ENCODE results near the gene TSPYL2. TPM values are rescaled to one million over a fixed set of nuclear protein-coding genes. Genes with fewer than 3 reads are reported as not detected.

TSPYL2 gene
- total and polyA plus RNA-seq, 2 donors (not counting 1 experiment from before 2014, with no cell fraction given) = 101 to 126 TPM

DNA sequence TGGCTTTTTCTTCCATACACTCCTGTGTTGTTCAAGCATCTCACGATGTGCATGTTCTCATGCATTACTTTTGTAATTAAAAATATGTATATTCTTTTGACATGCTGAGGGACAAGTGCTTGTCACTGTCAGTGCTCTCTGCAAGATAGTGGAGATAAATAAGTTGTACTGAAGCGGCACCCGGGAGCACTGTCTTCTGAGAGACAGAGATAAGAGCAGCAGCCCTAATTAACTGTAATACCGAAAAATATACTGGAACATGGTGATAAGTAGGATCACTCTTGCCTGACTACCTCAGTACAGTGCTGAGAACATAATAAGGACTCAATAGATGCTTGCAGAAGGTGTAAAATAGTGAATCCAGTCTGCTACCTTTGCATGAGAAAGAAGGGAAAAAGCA, 42.9 kb upstream of the TSPYL2 start:
- no peaks in the 10 kb centered on the region for H3K9me3 Mint-ChIP-seq (ENCODE audit: insufficient read depth)
- no peaks in the 10 kb centered on the region for H3K36me3 ChIP-seq (replicated peaks in 1 of 2; ENCODE audit: control extremely low read depth in 1 of 2, control insufficient read depth in 1 of 2, extremely low read depth in 1 of 2, insufficient read depth in 2 of 2, low read length in 1 of 2)
- CTCF ChIA-PET = no interaction called here
- no peaks in the 10 kb centered on the region for H4K20me1 ChIP-seq (ENCODE audit: control insufficient read depth, insufficient read depth, low read length, poor library complexity, severe bottlenecking)
- DNase-seq (no peak), ATAC-seq (ENCODE audit: low read depth) (no peak)
- no peaks in the 10 kb centered on the region for H3K9me3 ChIP-seq (ENCODE audit: control extremely low read depth in 1 of 3, control insufficient read depth in 2 of 3, insufficient read depth in 1 of 3, low read length in 2 of 3)
- no peak overlapping the region for H3K27ac ChIP-seq (ENCODE audit: low read length in 2 of 2)
- peaks cover 0 to 3% (median 0%) of the 10 kb centered on the region in 4 experiments for H3K27me3 ChIP-seq (replicated peaks in 1 of 4; ENCODE audit: control extremely low read depth in 1 of 4, control insufficient read depth in 3 of 4, insufficient read depth in 4 of 4, low read length in 3 of 4)
- POLR2A ChIA-PET = no interaction called here
- no peak overlapping the region for H3K4me3 ChIP-seq (ENCODE audit: control extremely low read depth in 1 of 5, extremely low read depth in 1 of 5, insufficient read depth in 1 of 5, low read depth in 2 of 5, low read length in 4 of 5)
- no peak overlapping the region for H2AFZ ChIP-seq (ENCODE audit: insufficient read depth, low read depth, low read length, poor library complexity, severe bottlenecking)
- WGBS (ENCODE audit: insufficient coverage) = no CpG with 5 or more reads among the region's 4 CpGs
- H3K4me2 ChIP-seq (replicated peaks; ENCODE audit: low read depth, low read length, poor library complexity, severe bottlenecking) = no peak overlapping the region
- H3K4me3 Mint-ChIP-seq = no peak overlapping the region
- H3K27me3 Mint-ChIP-seq = peaks cover 12% of the 10 kb centered on the region
- intact Hi-C loops (cut with micrococcal nuclease) = no loop called here
- no peaks in the 10 kb centered on the region for H3K4me1 ChIP-seq (ENCODE audit: control insufficient read depth in 2 of 2, insufficient read depth in 2 of 2, low read length in 2 of 2)
- no peaks in the 10 kb centered on the region for H3K4me1 Mint-ChIP-seq
- H3K27ac Mint-ChIP-seq = no peak overlapping the region
- H3K9ac ChIP-seq (ENCODE audit: low read length) = no peak overlapping the region
- H3K79me2 ChIP-seq (ENCODE audit: control insufficient read depth, insufficient read depth, low read length) = no peaks in the 10 kb centered on the region
- TF ChIP-seq EZH2 (IDR thresholded peaks at IDR 0.05; ENCODE audit: borderline replicate concordance, insufficient read depth, low read depth, low read length, poor library complexity, severe bottlenecking) = no peak
- no peak for TF ChIP-seq CTCF (IDR thresholded peaks at IDR 0.05)

GRCh38 chrX:53044995-53045394, 37.2 kb upstream of the TSPYL2 start:
- Histone ChIP-seq H2AFZ (ENCODE audit: insufficient read depth, low read depth, low read length, poor library complexity, severe bottlenecking) (no peak overlapping the region), H3K9ac (ENCODE audit: low read length) (no peak overlapping the region), H3K9me3 (ENCODE audit: control extremely low read depth in 1 of 3, control insufficient read depth in 2 of 3, insufficient read depth in 1 of 3, low read length in 2 of 3) (no peaks in the 10 kb centered on the region), H3K4me2 (replicated peaks; ENCODE audit: low read depth, low read length, poor library complexity, severe bottlenecking) (no peak overlapping the region), H3K27me3 (replicated peaks in 1 of 4; ENCODE audit: control extremely low read depth in 1 of 4, control insufficient read depth in 3 of 4, insufficient read depth in 4 of 4, low read length in 3 of 4) (peaks cover 0 to 3% (median 1%) of the 10 kb centered on the region in 4 experiments), H4K20me1 (ENCODE audit: control insufficient read depth, insufficient read depth, low read length, poor library complexity, severe bottlenecking) (no peaks in the 10 kb centered on the region), H3K4me1 (ENCODE audit: control insufficient read depth in 2 of 2, insufficient read depth in 2 of 2, low read length in 2 of 2) (peaks cover 0 to 3% of the 10 kb centered on the region in 2 donors), H3K36me3 (replicated peaks in 1 of 2; ENCODE audit: control extremely low read depth in 1 of 2, control insufficient read depth in 1 of 2, extremely low read depth in 1 of 2, insufficient read depth in 2 of 2, low read length in 1 of 2) (no peaks in the 10 kb centered on the region), H3K79me2 (ENCODE audit: control insufficient read depth, insufficient read depth, low read length) (no peaks in the 10 kb centered on the region), H3K4me3 (ENCODE audit: control extremely low read depth in 1 of 5, extremely low read depth in 1 of 5, insufficient read depth in 1 of 5, low read depth in 2 of 5, low read length in 4 of 5) (no peak overlapping the region), H3K27ac (ENCODE audit: low read length in 2 of 2) (no peak overlapping the region)
- intact Hi-C loops (cut with micrococcal nuclease) = no loop called here
- POLR2A ChIA-PET = no interaction called here
- ATAC-seq (ENCODE audit: low read depth) = no peak
- no peak for DNase-seq
- CTCF ChIA-PET = no interaction called here
- peaks cover 9% of the 10 kb centered on the region for H3K27me3 Mint-ChIP-seq
- H3K4me1 Mint-ChIP-seq = peaks cover 6% of the 10 kb centered on the region
- no peak overlapping the region for H3K27ac Mint-ChIP-seq
- H3K9me3 Mint-ChIP-seq (ENCODE audit: insufficient read depth) = no peaks in the 10 kb centered on the region
- H3K4me3 Mint-ChIP-seq = no peak overlapping the region
- 94% methylated on average over 2 of the region's 5 CpGs for WGBS (ENCODE audit: insufficient coverage)
- no peak for TF ChIP-seq CTCF (IDR thresholded peaks at IDR 0.05)
- no peak for TF ChIP-seq EZH2 (IDR thresholded peaks at IDR 0.05; ENCODE audit: borderline replicate concordance, insufficient read depth, low read depth, low read length, poor library complexity, severe bottlenecking)
